Prostate gland (tissue), 2 donors: ENCODE results near the gene STAM. TPM values are rescaled to one million over a fixed set of nuclear protein-coding genes. Genes with fewer than 3 reads are reported as not detected.

Source experiments
- DNase-seq: peaks from one replicate; pipeline ENCODE4 v3.0.0-alpha.2; 2019; ENCODE audit warnings: low spot score
- H3K27ac ChIP-seq, 2 donors: fragments of 200-600 bp; sonication (generic); 2 replicates each; pipeline ENCODE4 v1.5.1; 2017 to 2019
- H3K27me3 ChIP-seq: fragments of 200-600 bp; sonication (generic); replicated peaks from 2 replicates; pipeline ENCODE4 v1.5.1; 2019; ENCODE audit not compliant: insufficient read depth
- H3K36me3 ChIP-seq, 2 donors: fragments of 200-600 bp; sonication (generic); 1 replicate in 1 of 2; 2 replicates in 1 of 2; pipeline versions ENCODE4 v1.5.1 to v1.8.1; 2017 to 2019
- H3K4me1 ChIP-seq: fragments of 200-600 bp; sonication (generic); replicated peaks from 2 replicates; pipeline ENCODE4 v1.5.1; 2019
- H3K4me3 ChIP-seq, 2 donors: fragments of 200-600 bp; sonication (generic); 2 replicates each; pipeline ENCODE4 v1.5.1; 2017 to 2019
- H3K9me3 ChIP-seq: fragments of 200-600 bp; sonication (generic); 2 replicates; pipeline ENCODE4 v1.5.1; 2017
- POLR2A ChIP-seq: fragments of 450-650 bp; IDR thresholded peaks from one replicate; pipeline ENCODE4 v1.6.1; 2016; ENCODE audit warnings: antibody characterized with exemption, mild to moderate bottlenecking
- POLR2AphosphoS5 ChIP-seq: sonication (generic); formaldehyde crosslinking; IDR thresholded peaks from one replicate; pipeline ENCODE4 v1.6.1; 2017; ENCODE audit warnings: antibody characterized with exemption
- WGBS: methylation state at CpG from one replicate; pipeline ENCODE4 v1.1.5; 2018; 5-methylcytosine and 5-hydroxymethylcytosine counted together
- intact Hi-C: fragments of 100-400 bp; cut with DNase I; formaldehyde crosslinking; loops from one replicate; pipeline ENCODE4 v1.14.2; 2022
- total RNA-seq, 2 donors: library from RNA; depleted of rRNA; stranded (reverse); fragments of >200 nt; gene quantifications; one replicate each; pipeline ENCODE4 v1.1.0, GENCODE V29; 2016
- TF ChIP-seq, protein P1 (sequence below), 4 experiments: fragments of 200-600 bp in 2 of 4; fragments of 450-650 bp in 2 of 4; sonication (generic) in 2 of 4; IDR thresholded peaks; 1 replicate in 3 of 4; 2 replicates in 1 of 4; pipeline ENCODE4 v1.5.1; 2016 to 2019; ENCODE audit warnings: antibody characterized with exemption in 4 of 4, mild to moderate bottlenecking in 2 of 4, moderate library complexity in 2 of 4

The STAM gene
- total RNA-seq, 2 donors from 2014 or later, result 18.2 to 40.0 TPM

DNA sequence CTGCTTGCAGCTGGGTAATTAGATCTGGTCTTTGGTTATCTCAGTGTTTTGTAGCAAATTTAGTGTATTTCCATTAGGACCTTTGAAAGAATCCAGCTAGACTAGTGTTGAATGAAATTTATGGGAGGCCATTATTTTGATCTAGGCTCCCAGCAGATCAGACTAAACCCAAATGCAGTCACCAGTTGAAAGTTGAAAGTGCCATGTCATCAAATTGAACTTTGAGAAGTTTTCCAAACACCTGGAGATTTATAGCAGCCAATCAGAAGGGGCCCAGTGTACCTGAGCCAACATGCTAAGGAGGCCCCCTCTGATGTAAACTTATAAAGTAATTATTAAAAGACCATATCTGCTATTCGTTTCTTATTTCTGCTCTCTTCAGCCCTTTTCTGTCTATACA lies 96.7 kb downstream of the STAM start:
- no peaks in the 10 kb centered on the region for H3K9me3 ChIP-seq
- no peak for DNase-seq
- H3K36me3 ChIP-seq, result no peaks in the 10 kb centered on the region
- no peak overlapping the region for H3K27ac ChIP-seq
- intact Hi-C loops, result loop anchor here (2.0 kb wide), 1 partner anchor 132 kb away; no protein-coding TSS in a partner anchor
- no peaks in the 10 kb centered on the region for H3K27me3 ChIP-seq
- 74% methylated on average over 1 of the region's 1 CpG for WGBS
- TF ChIP-seq POLR2A, result no peak
- TF ChIP-seq, protein P1, sequence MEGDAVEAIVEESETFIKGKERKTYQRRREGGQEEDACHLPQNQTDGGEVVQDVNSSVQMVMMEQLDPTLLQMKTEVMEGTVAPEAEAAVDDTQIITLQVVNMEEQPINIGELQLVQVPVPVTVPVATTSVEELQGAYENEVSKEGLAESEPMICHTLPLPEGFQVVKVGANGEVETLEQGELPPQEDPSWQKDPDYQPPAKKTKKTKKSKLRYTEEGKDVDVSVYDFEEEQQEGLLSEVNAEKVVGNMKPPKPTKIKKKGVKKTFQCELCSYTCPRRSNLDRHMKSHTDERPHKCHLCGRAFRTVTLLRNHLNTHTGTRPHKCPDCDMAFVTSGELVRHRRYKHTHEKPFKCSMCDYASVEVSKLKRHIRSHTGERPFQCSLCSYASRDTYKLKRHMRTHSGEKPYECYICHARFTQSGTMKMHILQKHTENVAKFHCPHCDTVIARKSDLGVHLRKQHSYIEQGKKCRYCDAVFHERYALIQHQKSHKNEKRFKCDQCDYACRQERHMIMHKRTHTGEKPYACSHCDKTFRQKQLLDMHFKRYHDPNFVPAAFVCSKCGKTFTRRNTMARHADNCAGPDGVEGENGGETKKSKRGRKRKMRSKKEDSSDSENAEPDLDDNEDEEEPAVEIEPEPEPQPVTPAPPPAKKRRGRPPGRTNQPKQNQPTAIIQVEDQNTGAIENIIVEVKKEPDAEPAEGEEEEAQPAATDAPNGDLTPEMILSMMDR (IDR thresholded peaks at IDR 0.05), result no peak
- no peak for TF ChIP-seq POLR2AphosphoS5
- no peaks in the 10 kb centered on the region for H3K4me1 ChIP-seq
- no peak overlapping the region for H3K4me3 ChIP-seq

DNA sequence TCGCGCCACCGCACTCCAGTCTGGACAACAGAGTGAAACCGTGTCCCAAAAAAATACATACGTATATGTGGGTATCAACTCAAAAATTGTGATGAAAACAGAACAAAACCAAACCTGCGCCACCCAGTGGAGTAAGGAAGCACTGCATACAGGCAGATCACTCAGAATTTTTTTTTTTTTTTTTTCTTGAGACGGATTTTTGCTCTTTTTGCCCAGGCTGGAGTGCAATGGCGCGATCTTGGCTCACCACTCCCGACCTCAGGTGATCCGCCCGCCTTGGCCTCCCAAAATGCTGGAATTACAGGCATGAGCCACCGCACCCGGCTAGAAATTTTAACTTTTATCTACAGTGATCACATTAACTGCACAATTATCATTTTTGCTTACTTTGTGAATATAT lies 99.0 kb downstream of the STAM start:
- no peak for TF ChIP-seq POLR2A
- TF ChIP-seq, protein P1 (IDR thresholded peaks at IDR 0.05), result peak; percentile 59 to 79 (median 74)
- DNase-seq, result peak; percentile 20
- Histone ChIP-seq H3K27me3 (no peaks in the 10 kb centered on the region), H3K36me3 (no peaks in the 10 kb centered on the region), H3K4me1 (no peaks in the 10 kb centered on the region), H3K4me3 (no peak overlapping the region), H3K9me3 (no peaks in the 10 kb centered on the region), H3K27ac (no peak overlapping the region)
- intact Hi-C loops, result no loop called here
- WGBS, result 28% methylated on average over 14 of the region's 14 CpGs

DNA sequence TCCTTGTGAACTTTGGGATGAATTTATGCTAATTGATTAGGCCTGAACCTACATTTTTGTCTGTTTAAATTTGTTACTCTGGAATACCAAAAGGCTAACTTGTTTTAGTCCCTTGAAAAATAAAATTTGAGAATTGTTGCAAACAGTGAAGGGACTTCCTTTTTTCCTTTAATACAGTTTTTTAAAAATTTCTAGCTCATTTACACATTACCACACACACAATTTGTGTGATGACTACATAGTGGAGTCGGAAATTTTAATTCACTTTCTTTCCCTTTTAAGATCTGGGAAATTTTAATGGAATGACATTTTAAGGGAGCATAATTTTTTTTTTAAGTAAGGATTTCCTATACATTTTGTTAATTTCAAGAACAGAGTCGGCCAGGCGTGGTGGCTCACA lies 99.5 kb downstream of the STAM start:
- Histone ChIP-seq H3K27ac (no peak overlapping the region), H3K9me3 (no peaks in the 10 kb centered on the region), H3K4me1 (no peaks in the 10 kb centered on the region), H3K36me3 (no peaks in the 10 kb centered on the region), H3K4me3 (no peak overlapping the region), H3K27me3 (no peaks in the 10 kb centered on the region)
- intact Hi-C loops, result no loop called here
- no peak for TF ChIP-seq POLR2A
- TF ChIP-seq, protein P1 (IDR thresholded peaks at IDR 0.05), result no peak
- WGBS, result 96% methylated on average over 3 of the region's 3 CpGs
- no peak for DNase-seq

DNA sequence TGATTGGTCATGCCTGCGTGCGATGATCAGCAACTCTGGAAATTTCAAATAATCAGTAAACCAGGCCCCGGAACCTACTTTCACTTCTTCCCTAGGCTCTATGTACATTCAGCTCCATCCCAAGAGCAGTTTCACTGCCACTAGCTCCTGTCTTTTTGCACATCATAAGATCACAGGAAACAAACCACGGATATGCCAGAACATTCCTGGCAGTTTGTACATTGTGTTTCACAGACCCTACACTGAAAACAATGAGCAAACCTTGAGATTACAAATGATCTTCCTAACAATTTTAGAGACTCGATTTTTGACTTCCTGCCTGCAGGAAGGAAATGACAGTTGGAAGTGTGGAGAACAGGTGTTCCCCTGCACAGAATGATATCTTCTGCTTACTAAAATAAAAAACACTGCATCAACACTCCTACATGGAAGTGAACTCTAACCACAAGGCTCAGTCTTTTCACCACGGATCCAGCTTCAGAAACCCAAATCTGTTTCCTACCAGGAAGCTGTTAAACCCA lies 100.5 kb downstream of the STAM start:
- DNase-seq, result no peak
- Histone ChIP-seq H3K36me3 (no peaks in the 10 kb centered on the region), H3K4me3 (no peak overlapping the region), H3K9me3 (no peaks in the 10 kb centered on the region), H3K4me1 (no peaks in the 10 kb centered on the region), H3K27ac (no peak overlapping the region), H3K27me3 (no peaks in the 10 kb centered on the region)
- TF ChIP-seq, protein P1 (IDR thresholded peaks at IDR 0.05), result no peak
- TF ChIP-seq POLR2AphosphoS5, result no peak
- TF ChIP-seq POLR2A, result no peak
- intact Hi-C loops, result no loop called here
- 71% methylated on average over 6 of the region's 6 CpGs for WGBS

DNA sequence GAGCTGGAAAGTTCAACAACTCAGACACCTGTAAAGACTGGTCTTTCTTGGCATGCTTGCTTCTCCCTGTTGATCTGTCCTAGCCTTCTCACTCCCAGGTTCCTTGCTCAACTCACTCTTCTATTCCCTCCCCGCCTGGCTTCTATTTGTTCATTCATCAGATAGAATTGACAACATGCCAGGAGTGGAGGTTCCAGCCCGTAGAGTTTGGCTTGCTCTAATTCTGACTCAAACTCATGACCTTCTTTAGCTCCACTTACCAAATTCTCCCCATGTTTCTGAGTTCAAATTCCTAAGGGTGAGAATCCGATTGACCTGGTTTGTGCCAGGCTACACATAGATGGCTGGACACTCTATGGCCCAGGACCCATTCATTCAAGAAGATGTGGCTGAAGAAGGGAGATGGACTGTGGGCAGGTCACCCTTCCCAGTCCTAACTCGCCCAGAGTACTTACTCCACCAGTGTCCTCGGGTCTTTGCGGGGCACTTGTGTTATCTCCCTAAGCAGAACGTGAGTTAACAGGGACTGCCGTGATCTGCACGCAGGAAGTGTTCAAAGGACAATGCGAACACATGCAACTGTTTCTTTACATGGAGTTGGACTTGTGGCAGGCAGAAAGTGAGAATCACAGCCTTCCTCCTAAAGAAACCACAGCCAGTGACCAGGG lies 104.1 kb downstream of the STAM start:
- TF ChIP-seq POLR2AphosphoS5, result no peak
- TF ChIP-seq, protein P1 (IDR thresholded peaks at IDR 0.05), result no peak
- TF ChIP-seq POLR2A, result no peak
- Histone ChIP-seq H3K36me3 (no peaks in the 10 kb centered on the region), H3K27me3 (no peaks in the 10 kb centered on the region), H3K9me3 (no peaks in the 10 kb centered on the region), H3K27ac (no peak overlapping the region), H3K4me3 (no peak overlapping the region), H3K4me1 (no peaks in the 10 kb centered on the region)
- 83% methylated on average over 10 of the region's 10 CpGs for WGBS
- DNase-seq, result no peak
- intact Hi-C loops, result no loop called here
